GM12872 (cell line): ENCODE data around the gene WWP2.

Source experiments
- CTCF ChIP-seq: IDR thresholded peaks from 3 replicates; pipeline ENCODE4 v1.5.1; 2011; ENCODE audit warnings: low read depth, mild to moderate bottlenecking, low read length, moderate library complexity; ENCODE audit not compliant: insufficient read depth

Gene WWP2

GRCh38 chr16:69844441-69844840 lies 82.3 kb downstream of the WWP2 start:
- TF ChIP-seq CTCF: no peak

GRCh38 chr16:69845181-69845580 lies 83.0 kb downstream of the WWP2 start:
- no peak for TF ChIP-seq CTCF

GRCh38 chr16:69847643-69848042 lies 85.5 kb downstream of the WWP2 start:
- TF ChIP-seq CTCF: no peak

GRCh38 chr16:69848637-69849545 lies 86.8 kb downstream of the WWP2 start:
- no peak for TF ChIP-seq CTCF

GRCh38 chr16:69851491-69852240 lies 89.5 kb downstream of the WWP2 start:
- TF ChIP-seq CTCF: no peak

GRCh38 chr16:69852815-69853214 lies 90.7 kb downstream of the WWP2 start:
- no peak for TF ChIP-seq CTCF

- TF ChIP-seq CTCF: no peak
Measured at GRCh38 chr16:69853481-69853880, 91.3 kb downstream of the WWP2 start.
